Activated CD8-positive, alpha-beta T cell treated with anti-CD3 and anti-CD28 coated beads, Interleukin-2, amount 10 ng/mL, durations not matched to agents 7 days and 5 days (primary cell): ENCODE data around the gene ATP13A4. TPM values are rescaled to one million over a fixed set of nuclear protein-coding genes. Genes with fewer than 3 reads are reported as not detected.

ENCODE experiments used
- ATAC-seq: fragments of 150-1000 bp; cut with Tn5 transposase; one replicate; pipeline ENCODE4 v1.10.0; 2021; ENCODE audit warnings: moderate library complexity
- CTCF ChIA-PET: fragments of 350-600 bp; sonication (Branson Sonifier 250); formaldehyde crosslinking; loops from one replicate; lab custom pipeline; 2021; ENCODE audit warnings: antibody characterized with exemption; lab: Charles Lee
- POLR2A ChIA-PET: fragments of 350-600 bp; sonication (Branson Sonifier 250); formaldehyde crosslinking; loops from one replicate; lab custom pipeline; 2021; ENCODE audit warnings: antibody characterized with exemption; lab: Charles Lee
- DNase-seq: peaks from one replicate; pipeline ENCODE4 v3.0.0-alpha.2; 2020
- H3K27ac Mint-ChIP-seq: one replicate; pipeline ENCODE4 v1.8.0; 2021; ENCODE audit warnings: mild to moderate bottlenecking, mixed read lengths
- H3K27me3 Mint-ChIP-seq: one replicate; pipeline ENCODE4 v1.8.0; 2021; ENCODE audit warnings: low read depth, mixed read lengths
- H3K36me3 Mint-ChIP-seq: one replicate; pipeline ENCODE4 v1.8.0; 2021; ENCODE audit warnings: low read depth, mixed read lengths
- H3K4me1 Mint-ChIP-seq: one replicate; pipeline ENCODE4 v1.8.0; 2021; ENCODE audit warnings: low read depth, mixed read lengths
- H3K4me3 Mint-ChIP-seq: one replicate; pipeline ENCODE4 v1.8.0; 2021; ENCODE audit warnings: mild to moderate bottlenecking, mixed read lengths
- H3K9me3 Mint-ChIP-seq: one replicate; pipeline ENCODE4 v1.8.0; 2022; ENCODE audit warnings: mixed read lengths; ENCODE audit not compliant: insufficient read depth
- total RNA-seq, 2 experiments: library from RNA; stranded (reverse); gene quantifications; one replicate each; pipeline ENCODE4 v1.2.3, GENCODE V29; 2021

The ATP13A4 gene
- total RNA-seq = 1 to 10 TPM; 1.8 to 2.4 TPM

GRCh38 chr3:193554811-193555210 lies at the start of gene ATP13A4:
Gene ATP13A4 (minus strand): TSS chr3:193554895. CDS start chr3:193554799, 96 bp downstream.
- no peaks in the 10 kb centered on the region for H3K9me3 Mint-ChIP-seq
- H3K4me3 Mint-ChIP-seq = no peak within 1 kb of the TSS
- ChIA-PET CTCF (no interaction called here), POLR2A (no interaction called here)
- no peaks in the 10 kb centered on the region for H3K36me3 Mint-ChIP-seq
- H3K4me1 Mint-ChIP-seq = no peaks in the 10 kb centered on the region
- ATAC-seq (no peak), DNase-seq (no peak)
- H3K27me3 Mint-ChIP-seq = no peaks in the 10 kb centered on the region
- no peak within 1 kb of the TSS for H3K27ac Mint-ChIP-seq

- Mint-ChIP-seq H3K9me3 (no peaks in the 10 kb centered on the region), H3K4me1 (peaks cover 41% of the 10 kb centered on the region), H3K4me3 (no peak overlapping the region), H3K27ac (no peak overlapping the region), H3K27me3 (no peaks in the 10 kb centered on the region), H3K36me3 (peaks cover 29% of the 10 kb centered on the region)
- no peak for ATAC-seq
- DNase-seq = no peak
- ChIA-PET CTCF (interaction anchor here (1.1 kb wide), 1 partner anchor 27 kb away, joined by 3 read pairs; no protein-coding TSS in a partner anchor), POLR2A (no interaction called here)
These were observed 44.7 kb upstream of the ATP13A4 start for GRCh38 chr3:193599393-193599792.

- H3K27ac Mint-ChIP-seq = no peak overlapping the region
- no peak overlapping the region for H3K4me3 Mint-ChIP-seq
- ATAC-seq = no peak
- CTCF ChIA-PET = interaction anchor here (0.7 to 1.1 kb wide), 2 partner anchors 9 to 25 kb away, joined by 3 to 4 read pairs; no protein-coding TSS in a partner anchor
- no peaks in the 10 kb centered on the region for H3K9me3 Mint-ChIP-seq
- peaks cover 44% of the 10 kb centered on the region for H3K4me1 Mint-ChIP-seq
- no peak for DNase-seq
- POLR2A ChIA-PET = no interaction called here
- H3K36me3 Mint-ChIP-seq = peaks cover 31% of the 10 kb centered on the region
- H3K27me3 Mint-ChIP-seq = no peaks in the 10 kb centered on the region
These were observed 43.5 kb upstream of the ATP13A4 start for GRCh38 chr3:193598202-193598601.

GRCh38 chr3:193595939-193596487 lies 41.3 kb upstream of the ATP13A4 start:
- Mint-ChIP-seq H3K27ac (no peak overlapping the region), H3K4me1 (peaks cover 54% of the 10 kb centered on the region), H3K4me3 (no peak overlapping the region), H3K27me3 (no peaks in the 10 kb centered on the region), H3K9me3 (no peaks in the 10 kb centered on the region), H3K36me3 (peaks cover 32% of the 10 kb centered on the region)
- POLR2A ChIA-PET = no interaction called here
- CTCF ChIA-PET = no interaction called here
- ATAC-seq (no peak), DNase-seq (no peak)

- Mint-ChIP-seq H3K27me3 (no peaks in the 10 kb centered on the region), H3K4me1 (peaks cover 53% of the 10 kb centered on the region), H3K4me3 (peak overlapping the region; percentile 88), H3K27ac (peak overlapping the region; percentile 31), H3K9me3 (no peaks in the 10 kb centered on the region), H3K36me3 (peaks cover 29% of the 10 kb centered on the region)
- ChIA-PET POLR2A (no interaction called here), CTCF (no interaction called here)
- DNase-seq = no peak
- no peak for ATAC-seq
These were observed 40.4 kb upstream of the ATP13A4 start for GRCh38 chr3:193594946-193595689.

- peaks cover 41% of the 10 kb centered on the region for H3K4me1 Mint-ChIP-seq
- peaks cover 24% of the 10 kb centered on the region for H3K36me3 Mint-ChIP-seq
- DNase-seq = peak; percentile 49
- no peaks in the 10 kb centered on the region for H3K9me3 Mint-ChIP-seq
- CTCF ChIA-PET = no interaction called here
- POLR2A ChIA-PET = no interaction called here
- H3K4me3 Mint-ChIP-seq = peak overlapping the region; percentile 88
- peak; percentile 45 for ATAC-seq
- H3K27ac Mint-ChIP-seq = peak overlapping the region; percentile 95
- H3K27me3 Mint-ChIP-seq = no peaks in the 10 kb centered on the region
These were observed 39.0 kb upstream of the ATP13A4 start for GRCh38 chr3:193593668-193594030.

- Mint-ChIP-seq H3K4me3 (peak within 1 kb of the TSS; percentile 88), H3K4me1 (peaks cover 35% of the 10 kb centered on the region), H3K27ac (peak within 1 kb of the TSS; percentile 95), H3K27me3 (no peaks in the 10 kb centered on the region), H3K9me3 (no peaks in the 10 kb centered on the region), H3K36me3 (peaks cover 19% of the 10 kb centered on the region)
- ATAC-seq (peak; percentile 96), DNase-seq (peak; percentile 94)
- ChIA-PET CTCF (no interaction called here), POLR2A (interaction anchor here (0.5 kb wide), 1 partner anchor 760 kb away, joined by 4 read pairs; no protein-coding TSS in a partner anchor)
These were observed 38.4 kb upstream of the ATP13A4 start, which contains the start of gene OPA1 for GRCh38 chr3:193592841-193593667. Gene OPA1 (plus strand): TSS chr3:193593208. CDS start chr3:193593378, 170 bp downstream.

GRCh38 chr3:193590088-193590856 lies 35.6 kb upstream of the ATP13A4 start:
- H3K27me3 Mint-ChIP-seq = no peaks in the 10 kb centered on the region
- H3K4me3 Mint-ChIP-seq = no peak overlapping the region
- no peaks in the 10 kb centered on the region for H3K9me3 Mint-ChIP-seq
- H3K4me1 Mint-ChIP-seq = peaks cover 20% of the 10 kb centered on the region
- DNase-seq (no peak), ATAC-seq (no peak)
- ChIA-PET POLR2A (no interaction called here), CTCF (no interaction called here)
- no peak overlapping the region for H3K27ac Mint-ChIP-seq
- peaks cover 8% of the 10 kb centered on the region for H3K36me3 Mint-ChIP-seq

- Mint-ChIP-seq H3K27ac (no peak overlapping the region), H3K9me3 (no peaks in the 10 kb centered on the region), H3K4me3 (no peak overlapping the region), H3K27me3 (no peaks in the 10 kb centered on the region), H3K4me1 (peaks cover 15% of the 10 kb centered on the region), H3K36me3 (peaks cover 8% of the 10 kb centered on the region)
- ATAC-seq (no peak), DNase-seq (no peak)
- CTCF ChIA-PET = no interaction called here
- POLR2A ChIA-PET = no interaction called here
These were observed 34.9 kb upstream of the ATP13A4 start for GRCh38 chr3:193589616-193590015.

GRCh38 chr3:193589129-193589528 lies 34.4 kb upstream of the ATP13A4 start:
- ChIA-PET CTCF (no interaction called here), POLR2A (no interaction called here)
- H3K4me3 Mint-ChIP-seq = no peak overlapping the region
- H3K9me3 Mint-ChIP-seq = no peaks in the 10 kb centered on the region
- DNase-seq = no peak
- H3K4me1 Mint-ChIP-seq = peaks cover 13% of the 10 kb centered on the region
- peaks cover 8% of the 10 kb centered on the region for H3K36me3 Mint-ChIP-seq
- H3K27ac Mint-ChIP-seq = no peak overlapping the region
- H3K27me3 Mint-ChIP-seq = no peaks in the 10 kb centered on the region
- ATAC-seq = no peak

- DNase-seq = no peak
- Mint-ChIP-seq H3K9me3 (no peaks in the 10 kb centered on the region), H3K36me3 (no peaks in the 10 kb centered on the region), H3K27me3 (no peaks in the 10 kb centered on the region), H3K4me3 (no peak overlapping the region), H3K27ac (no peak overlapping the region), H3K4me1 (no peaks in the 10 kb centered on the region)
- ChIA-PET CTCF (interaction anchor here (0.8 kb wide), 1 partner anchor 14 kb away, joined by 3 read pairs; no protein-coding TSS in a partner anchor), POLR2A (no interaction called here)
- ATAC-seq = no peak
These were observed 31.8 kb upstream of the ATP13A4 start for GRCh38 chr3:193586526-193586925.
